GM23338 (cell line): ENCODE results near the gene ROGDI. TPM values are rescaled to one million over a fixed set of nuclear protein-coding genes. Genes with fewer than 3 reads are reported as not detected.

Experiments used
- ATAC-seq: fragments of 200-7000 bp; cut with Tn5 transposase; 3 replicates; pipeline ENCODE4 v1.9.1; 2020
- DNase-seq: peaks from one replicate; pipeline ENCODE4 v3.0.0-alpha.2; 2015; ENCODE audit warnings: low spot score
- H2AFZ ChIP-seq: fragments of 200-600 bp; sonication (generic); 2 replicates; pipeline ENCODE4 v1.8.0; 2016; ENCODE audit warnings: antibody characterized with exemption, mild to moderate bottlenecking, moderate library complexity
- H3F3A ChIP-seq: fragments of 200-600 bp; sonication (generic); replicated peaks from 2 replicates; pipeline ENCODE4 v1.8.0; 2017; ENCODE audit warnings: antibody characterized with exemption, mixed run types, low read depth
- H3K27ac ChIP-seq: fragments of 200-600 bp; sonication (generic); 2 replicates; pipeline ENCODE4 v1.6.1; 2016; ENCODE audit warnings: low read depth
- H3K27me3 ChIP-seq: fragments of 200-600 bp; sonication (generic); 2 replicates; pipeline ENCODE4 v1.8.0; 2016; ENCODE audit warnings: mild to moderate bottlenecking, mixed run types, moderate library complexity; ENCODE audit not compliant: insufficient read depth
- H3K36me3 ChIP-seq: fragments of 200-600 bp; sonication (generic); 2 replicates; pipeline ENCODE4 v1.8.0; 2016; ENCODE audit warnings: mild to moderate bottlenecking; ENCODE audit not compliant: insufficient read depth
- H3K4me1 ChIP-seq: fragments of 200-600 bp; sonication (generic); 2 replicates; pipeline ENCODE4 v1.8.0; 2016; ENCODE audit warnings: mild to moderate bottlenecking, moderate library complexity; ENCODE audit not compliant: insufficient read depth
- H3K4me2 ChIP-seq: fragments of 200-600 bp; sonication (generic); 2 replicates; pipeline ENCODE4 v1.7.1; 2017; ENCODE audit warnings: mixed run types
- H3K4me3 ChIP-seq: fragments of 200-600 bp; sonication (generic); 2 replicates; pipeline ENCODE4 v1.6.1; 2016; ENCODE audit warnings: mixed run types
- H3K79me2 ChIP-seq: fragments of 200-600 bp; sonication (generic); replicated peaks from 2 replicates; pipeline ENCODE4 v1.8.0; 2017; ENCODE audit warnings: mild to moderate bottlenecking; ENCODE audit not compliant: insufficient read depth
- H3K9me2 ChIP-seq: fragments of 200-600 bp; sonication (generic); 2 replicates; pipeline ENCODE4 v1.8.0; 2017; ENCODE audit not compliant: insufficient read depth
- H4K20me1 ChIP-seq: fragments of 200-600 bp; sonication (generic); replicated peaks from 2 replicates; pipeline ENCODE4 v1.8.0; 2017; ENCODE audit warnings: mild to moderate bottlenecking; ENCODE audit not compliant: insufficient read depth
- H3K27ac Mint-ChIP-seq: 2 replicates; pipeline ENCODE4 v1.8.0; 2020; ENCODE audit warnings: inconsistent platforms, mild to moderate bottlenecking, moderate library complexity, mixed read lengths
- H3K27me3 Mint-ChIP-seq: 3 replicates; pipeline ENCODE4 v1.8.0; 2022; ENCODE audit warnings: low read depth, mild to moderate bottlenecking, moderate library complexity, mixed read lengths, inconsistent platforms; ENCODE audit not compliant: insufficient read depth, poor library complexity
- H3K36me3 Mint-ChIP-seq: 3 replicates; pipeline ENCODE4 v1.8.0; 2021; ENCODE audit warnings: low read depth, mild to moderate bottlenecking, inconsistent platforms, moderate library complexity, mixed read lengths
- H3K4me1 Mint-ChIP-seq: 3 replicates; pipeline ENCODE4 v1.8.0; 2020; ENCODE audit warnings: mild to moderate bottlenecking, inconsistent platforms, mixed read lengths
- H3K4me3 Mint-ChIP-seq: 3 replicates; pipeline ENCODE4 v1.8.0; 2021; ENCODE audit warnings: moderate library complexity, mild to moderate bottlenecking, inconsistent platforms, mixed read lengths
- H3K9me3 Mint-ChIP-seq: 3 replicates; pipeline ENCODE4 v1.8.0; 2020; ENCODE audit warnings: moderate library complexity, mild to moderate bottlenecking, inconsistent platforms, mixed read lengths
- CREB1 ChIP-seq: fragments of 250-450 bp; sonication (Bioruptor Pico); IDR thresholded peaks from 2 replicates; pipeline ENCODE4 v1.5.0; 2020; ENCODE audit warnings: low read depth, mild to moderate bottlenecking, moderate library complexity
- CTCF ChIP-seq, 2 experiments: fragments of 200-600 bp in 1 of 2; sonication (generic) in 1 of 2; conservative IDR thresholded peaks; 2 replicates each; pipeline versions ENCODE4 v1.5.1 to v1.6.1; 2016 to 2017; ENCODE audit warnings: antibody characterized with exemption in 2 of 2, low read depth in 2 of 2, mild to moderate bottlenecking in 2 of 2, moderate library complexity in 1 of 2
- ETS1 ChIP-seq: IDR thresholded peaks from 2 replicates; pipeline ENCODE4 v1.6.1; 2016; ENCODE audit warnings: antibody characterized with exemption
- EZH2 ChIP-seq: fragments of 200-600 bp; sonication (generic); IDR thresholded peaks from one replicate; pipeline ENCODE4 v1.8.0; 2017; ENCODE audit warnings: antibody characterized with exemption, mild to moderate bottlenecking, low read depth; ENCODE audit not compliant: unreplicated experiment
- EZH2phosphoT487 ChIP-seq: fragments of 200-600 bp; sonication (generic); IDR thresholded peaks from one replicate; pipeline ENCODE4 v1.8.1; 2018; ENCODE audit warnings: antibody characterized with exemption; ENCODE audit not compliant: unreplicated experiment
- JUNB ChIP-seq: IDR thresholded peaks from one replicate; pipeline ENCODE4 v1.6.1; 2016; ENCODE audit warnings: antibody characterized with exemption; ENCODE audit not compliant: unreplicated experiment
- NANOG ChIP-seq: IDR thresholded peaks from 2 replicates; pipeline ENCODE4 v1.6.1; 2016; ENCODE audit warnings: antibody characterized with exemption, borderline replicate concordance
- POLR2AphosphoS5 ChIP-seq: IDR thresholded peaks from 2 replicates; pipeline ENCODE4 v1.6.1; 2016; ENCODE audit warnings: antibody characterized with exemption, low read depth
- REST ChIP-seq: IDR thresholded peaks from one replicate; pipeline ENCODE4 v1.6.1; 2018; ENCODE audit warnings: antibody characterized with exemption; ENCODE audit not compliant: unreplicated experiment
- STAT1 ChIP-seq: IDR thresholded peaks from one replicate; pipeline ENCODE4 v1.6.1; 2016; ENCODE audit warnings: antibody characterized with exemption; ENCODE audit not compliant: unreplicated experiment
- ZNF114 ChIP-seq: fragments of 250-450 bp; sonication (Bioruptor Pico); IDR thresholded peaks from 2 replicates; pipeline ENCODE4 v1.5.0; 2020; ENCODE audit warnings: mild to moderate bottlenecking, moderate library complexity
- ZNF331 ChIP-seq: fragments of 250-450 bp; sonication (Bioruptor Pico); IDR thresholded peaks from 2 replicates; pipeline ENCODE4 v1.5.0; 2020; ENCODE audit warnings: low read depth, mild to moderate bottlenecking, moderate library complexity
- ZNF462 ChIP-seq: fragments of 250-450 bp; sonication (Bioruptor Pico); IDR thresholded peaks from 2 replicates; pipeline ENCODE4 v1.5.0; 2020; ENCODE audit warnings: mild to moderate bottlenecking, moderate library complexity
- polyA plus RNA-seq: library from polyadenylated mRNA; unstranded; fragments of >200 nt; fragmentation: Nextera tagmentation; extraction: Ambion mirVana; gene quantifications from 2 replicates; pipeline ENCODE4 v1.2.1, GENCODE V29; 2016
- total RNA-seq: library from RNA; depleted of rRNA; stranded (reverse); fragments of >200 nt; shearing (Covaris generic); gene quantifications from 2 replicates; pipeline ENCODE4 v1.2.3, GENCODE V29; 2014

Gene ROGDI
- total and polyA plus RNA-seq, 2 experiments from 2014 or later, result 30.3 to 38.8 TPM

GRCh38 chr16:4833584-4833983, 31.2 kb upstream of the ROGDI start:
- Histone ChIP-seq H3K4me1 (no peaks in the 10 kb centered on the region), H2AFZ (no peak overlapping the region), H3K4me2 (no peak overlapping the region), H3K36me3 (peaks cover 45% of the 10 kb centered on the region), H3F3A (0 out of 2 replicates have a peak, but pooled peaks cover 10% of the 10 kb centered on the region), H3K79me2 (peaks cover 17% of the 10 kb centered on the region), H3K9me2 (no peaks in the 10 kb centered on the region), H3K4me3 (no peak overlapping the region), H4K20me1 (peaks cover 25% of the 10 kb centered on the region), H3K27ac (no peak overlapping the region), H3K27me3 (no peaks in the 10 kb centered on the region)
- TF ChIP-seq NANOG, result no peak
- no peak for TF ChIP-seq STAT1
- TF ChIP-seq CREB1 (CRISPR knock-in tag), result no peak
- TF ChIP-seq POLR2AphosphoS5, result no peak
- no peak for TF ChIP-seq CTCF (conservative IDR thresholded peaks at IDR 0.05; ENCODE audit: low read depth in 2 of 2)
- no peak for TF ChIP-seq REST
- TF ChIP-seq ETS1, result no peak
- no peak for TF ChIP-seq ZNF331 (CRISPR knock-in tag)
- TF ChIP-seq EZH2, result no peak
- no peak for TF ChIP-seq EZH2phosphoT487
- no peak for TF ChIP-seq ZNF462 (CRISPR knock-in tag)
- TF ChIP-seq ZNF114 (CRISPR knock-in tag), result no peak
- TF ChIP-seq JUNB, result no peak
- DNase-seq (no peak), ATAC-seq (no peak)
- H3K36me3 Mint-ChIP-seq, result peaks cover 64% of the 10 kb centered on the region
- H3K27ac Mint-ChIP-seq, result no peak overlapping the region
- no peaks in the 10 kb centered on the region for H3K9me3 Mint-ChIP-seq
- H3K27me3 Mint-ChIP-seq, result peaks cover 3% of the 10 kb centered on the region
- H3K4me1 Mint-ChIP-seq, result no peaks in the 10 kb centered on the region
- no peak overlapping the region for H3K4me3 Mint-ChIP-seq
